RWPE2 (cell line): ENCODE data around the gene NDOR1.
A peak's percentile ranks its signal among the peaks of the same experiment; 100 is the strongest.

Experiments
- ATAC-seq: fragments of 200-7000 bp; cut with Tn5 transposase; 3 replicates; pipeline ENCODE4 v1.9.1; 2021; ENCODE audit warnings: low read depth
- DNase-seq: peaks from one replicate; pipeline ENCODE4 v3.0.0-alpha.2; 2020; ENCODE audit warnings: low spot score
- H3K27ac ChIP-seq: fragments of 450-650 bp; 2 replicates; pipeline ENCODE4 v1.5.1; 2017; ENCODE audit warnings: mild to moderate bottlenecking; ENCODE audit not compliant: poor library complexity, severe bottlenecking
- H3K27me3 ChIP-seq: fragments of 250-450 bp; sonication (Bioruptor Pico); 2 replicates; pipeline ENCODE4 v1.5.1; 2021; ENCODE audit warnings: mild to moderate bottlenecking, moderate library complexity; ENCODE audit not compliant: insufficient read depth, poor library complexity, severe bottlenecking
- H3K36me3 ChIP-seq: fragments of 250-450 bp; sonication (Bioruptor Pico); 2 replicates; pipeline ENCODE4 v1.5.1; 2020; ENCODE audit warnings: low read depth, mild to moderate bottlenecking, moderate library complexity
- H3K4me1 ChIP-seq: fragments of 250-450 bp; sonication (Bioruptor Pico); 2 replicates; pipeline ENCODE4 v1.5.1; 2021; ENCODE audit warnings: mild to moderate bottlenecking, moderate library complexity; ENCODE audit not compliant: insufficient read depth, poor library complexity, severe bottlenecking
- H3K4me3 ChIP-seq: fragments of 250-450 bp; sonication (Bioruptor Pico); 2 replicates; pipeline ENCODE4 v1.5.1; 2021; ENCODE audit warnings: mild to moderate bottlenecking, moderate library complexity; ENCODE audit not compliant: severe bottlenecking
- H3K9me3 ChIP-seq: fragments of 250-450 bp; sonication (Bioruptor Pico); 2 replicates; pipeline ENCODE4 v1.5.1; 2021; ENCODE audit warnings: mild to moderate bottlenecking, moderate library complexity; ENCODE audit not compliant: severe bottlenecking
- CTCF ChIP-seq: fragments of 450-650 bp; IDR thresholded peaks from one replicate; pipeline ENCODE4 v1.5.1; 2017; ENCODE audit warnings: mild to moderate bottlenecking, moderate library complexity; ENCODE audit not compliant: poor library complexity, severe bottlenecking

NDOR1 gene

DNA sequence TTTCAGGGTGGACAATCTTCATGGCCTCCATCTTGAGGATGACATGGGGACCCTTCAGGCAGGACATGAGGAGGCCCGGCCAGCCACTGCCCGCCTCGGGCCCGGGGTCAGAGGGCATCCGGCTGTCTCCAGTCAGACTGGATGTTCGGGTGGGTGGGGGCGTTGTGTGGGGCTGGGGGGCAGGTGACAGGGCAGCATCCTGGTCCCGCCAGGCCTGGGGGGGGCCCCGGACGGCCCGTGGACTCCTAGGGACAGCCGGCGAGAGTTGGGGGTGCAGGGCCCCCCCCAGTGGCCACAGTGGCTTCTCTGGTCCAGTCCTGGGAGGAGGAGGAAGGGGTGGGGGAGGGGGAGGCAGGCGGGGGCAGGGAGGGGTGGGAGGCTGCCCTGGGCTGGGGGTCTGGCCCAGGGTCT, 15.6 kb downstream of the NDOR1 start:
- no peak for TF ChIP-seq CTCF
- H3K27me3 ChIP-seq, result no peaks in the 10 kb centered on the region
- peaks cover 24% of the 10 kb centered on the region for H3K4me1 ChIP-seq
- no peak overlapping the region for H3K27ac ChIP-seq
- no peak overlapping the region for H3K4me3 ChIP-seq
- no peaks in the 10 kb centered on the region for H3K36me3 ChIP-seq
- no peak for ATAC-seq
- DNase-seq, result no peak
- H3K9me3 ChIP-seq, result no peaks in the 10 kb centered on the region

DNA sequence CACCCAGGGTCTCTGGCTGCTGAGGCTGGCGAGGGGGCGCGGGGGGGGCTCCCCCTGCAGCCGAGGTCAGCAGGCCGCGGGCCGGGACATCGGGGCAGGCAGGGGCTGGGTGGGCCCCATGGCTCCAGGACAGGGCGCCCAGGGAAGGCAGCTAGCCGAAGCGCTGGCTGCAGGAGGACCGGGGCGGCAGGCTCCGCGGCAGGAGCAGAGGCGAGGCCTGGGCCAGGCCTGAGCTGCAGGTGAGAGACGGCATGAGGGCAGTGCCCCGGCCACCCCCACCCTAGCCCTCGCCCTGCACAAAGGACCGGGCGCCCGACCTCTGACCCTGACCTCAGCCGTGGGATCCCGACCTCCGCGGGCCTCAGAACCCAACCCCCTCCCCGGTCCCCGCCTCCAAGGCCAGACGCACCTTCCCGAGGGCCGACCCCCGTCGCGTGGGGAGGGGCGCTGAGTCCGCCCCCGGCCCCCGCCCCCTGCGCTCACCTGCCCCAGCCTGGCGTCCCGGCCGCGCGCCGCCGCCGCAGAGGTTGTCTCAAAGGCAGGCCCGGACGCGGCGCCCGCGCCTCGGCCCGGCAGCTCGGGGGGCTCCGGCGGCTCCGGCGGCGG, 16.1 kb downstream of the NDOR1 start:
- Histone ChIP-seq H3K27ac (no peak overlapping the region), H3K4me1 (peaks cover 28% of the 10 kb centered on the region), H3K36me3 (no peaks in the 10 kb centered on the region), H3K9me3 (no peaks in the 10 kb centered on the region), H3K4me3 (peak overlapping the region; percentile 45), H3K27me3 (no peaks in the 10 kb centered on the region)
- no peak for ATAC-seq
- DNase-seq, result no peak
- TF ChIP-seq CTCF, result no peak

DNA sequence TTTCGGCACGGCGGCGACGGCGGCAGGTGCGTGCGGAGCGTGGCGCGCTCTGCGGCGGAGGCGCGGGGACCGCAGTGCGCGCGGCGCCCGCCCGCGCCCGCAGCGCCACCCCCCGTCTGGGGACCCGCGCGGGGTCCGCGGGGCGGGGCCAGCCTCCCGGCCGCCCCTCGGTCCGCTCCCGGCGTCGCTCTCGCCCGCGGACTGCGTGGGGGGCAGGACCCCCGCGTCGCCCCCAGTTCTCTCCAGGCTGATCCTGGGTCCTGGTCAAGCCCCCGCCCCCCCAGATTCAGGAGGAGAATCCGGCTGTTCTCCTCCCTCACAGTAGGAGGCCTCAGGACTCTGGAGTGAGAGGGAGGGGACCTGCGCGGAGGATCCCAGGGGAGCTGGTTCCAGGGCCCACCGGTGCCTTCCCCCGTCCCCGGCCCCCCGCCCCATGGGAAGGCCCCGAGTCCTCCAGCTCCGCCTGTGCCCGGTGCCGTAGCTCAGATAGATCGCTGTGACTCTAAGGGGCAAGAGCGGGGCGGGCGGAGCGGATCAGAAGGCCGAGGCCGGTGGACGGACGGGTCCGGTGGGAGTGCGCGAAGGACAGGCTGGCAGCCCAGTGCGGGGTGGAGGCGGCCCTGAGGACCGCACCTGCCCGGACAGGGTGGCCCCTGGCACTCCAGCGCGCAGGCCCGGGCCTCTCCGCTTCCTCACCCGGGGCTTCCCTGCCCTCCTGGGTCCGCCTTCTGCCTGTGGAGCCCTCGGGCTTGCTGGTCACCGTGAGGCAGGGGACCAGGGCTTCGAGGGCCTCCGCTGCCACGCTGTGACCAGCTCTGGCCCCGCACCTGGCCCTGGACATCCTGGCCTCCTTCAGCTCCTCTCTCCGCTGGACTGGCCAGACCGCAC, 16.9 kb downstream of the NDOR1 start, which contains the start of gene RNF208:
Gene RNF208 (minus strand): TSS at position 51 of the 888 bp plus-strand sequence. CDS start 1,028 bp downstream, outside the sequence.
- Histone ChIP-seq H3K27me3 (no peaks in the 10 kb centered on the region), H3K36me3 (no peaks in the 10 kb centered on the region), H3K9me3 (no peaks in the 10 kb centered on the region), H3K4me3 (peak within 1 kb of the TSS; percentile 45), H3K4me1 (peaks cover 35% of the 10 kb centered on the region), H3K27ac (peak within 1 kb of the TSS; percentile 92)
- no peak for ATAC-seq
- DNase-seq, result no peak
- TF ChIP-seq CTCF, result no peak

DNA sequence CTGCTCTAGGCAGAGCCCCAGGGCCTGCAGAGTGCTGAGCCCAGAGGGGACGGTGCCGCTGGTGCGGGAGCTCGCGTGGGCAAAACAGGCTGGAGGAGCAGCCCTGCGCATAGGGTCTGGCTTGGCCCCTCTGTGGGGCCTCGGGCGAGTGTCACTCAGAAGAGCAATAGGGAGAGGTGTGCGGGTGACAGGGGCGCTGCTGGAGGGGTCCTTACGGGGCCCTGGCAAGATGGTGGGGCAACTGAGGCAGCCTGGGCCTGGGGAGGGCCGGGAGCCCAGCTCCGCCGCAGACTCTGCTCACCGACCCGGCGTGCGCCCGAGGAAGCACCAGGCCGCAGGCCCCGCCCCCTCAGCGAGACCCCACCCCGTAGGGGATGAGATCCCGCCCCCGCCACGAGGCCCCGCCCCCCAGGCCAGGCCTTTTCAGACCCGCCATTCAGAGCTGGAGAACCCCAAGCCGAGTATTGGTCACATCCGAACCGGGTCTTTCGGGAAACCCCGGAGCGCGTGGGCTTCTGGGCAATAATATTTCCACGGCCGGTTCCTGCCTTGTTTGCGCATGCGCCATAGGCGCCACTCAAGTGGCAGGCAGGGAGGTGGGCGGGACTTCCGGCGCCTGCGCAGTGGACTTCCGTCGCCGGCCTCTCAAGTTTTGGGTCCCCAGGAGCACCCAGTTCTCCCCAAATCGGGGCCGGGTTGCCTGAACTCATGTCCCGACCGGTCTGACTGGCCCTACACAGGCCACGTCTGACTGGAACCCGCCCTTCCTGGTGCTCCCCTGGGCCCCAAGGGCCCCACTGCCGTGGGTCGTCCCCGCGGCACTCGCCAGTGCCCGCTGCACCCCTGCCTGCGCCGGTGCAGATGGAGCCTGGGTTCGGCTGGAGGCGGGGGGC, 17.8 kb downstream of the NDOR1 start:
- H3K4me1 ChIP-seq, result peaks cover 37% of the 10 kb centered on the region
- ATAC-seq, result peak; percentile 44
- no peaks in the 10 kb centered on the region for H3K27me3 ChIP-seq
- H3K27ac ChIP-seq, result peak overlapping the region; percentile 92
- DNase-seq, result peak; percentile 98
- H3K9me3 ChIP-seq, result no peaks in the 10 kb centered on the region
- H3K4me3 ChIP-seq, result peak overlapping the region; percentile 45
- no peaks in the 10 kb centered on the region for H3K36me3 ChIP-seq
- TF ChIP-seq CTCF, result no peak
